Suppressor macrophage (primary cell): ENCODE data around the gene SMCO2.

Experiments
- DNase-seq, 4 experiments: peaks; one replicate each; pipeline ENCODE4 v3.0.0-alpha.2; 2020 to 2022

SMCO2 gene

GRCh38 chr12:27502021-27502435 lies 55.5 kb downstream of the SMCO2 start:
- no peak for DNase-seq

DNA sequence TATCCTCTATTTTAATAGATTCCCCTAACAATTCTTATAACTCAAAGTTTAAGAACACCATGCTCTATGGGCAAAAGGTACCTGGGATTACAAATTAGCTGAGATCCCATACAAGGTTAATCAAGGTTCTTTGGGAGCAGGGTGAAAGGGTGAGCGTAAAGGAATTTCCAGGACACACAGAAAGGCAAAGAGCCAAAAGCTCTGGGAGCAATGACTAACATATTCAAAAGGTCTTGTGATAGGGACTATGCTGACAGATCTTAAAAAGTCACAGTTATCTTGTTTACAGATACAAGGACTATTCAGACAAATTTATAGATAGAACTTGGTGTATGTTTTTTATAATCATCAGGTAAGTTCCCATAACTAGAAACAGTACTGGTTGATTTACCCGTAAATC lies 58.0 kb downstream of the SMCO2 start:
- no peak for DNase-seq

- DNase-seq: no peak
These were observed 58.6 kb downstream of the SMCO2 start for GRCh38 chr12:27505109-27505508.

- no peak for DNase-seq
These were observed 59.2 kb downstream of the SMCO2 start for GRCh38 chr12:27505761-27506160.

DNA sequence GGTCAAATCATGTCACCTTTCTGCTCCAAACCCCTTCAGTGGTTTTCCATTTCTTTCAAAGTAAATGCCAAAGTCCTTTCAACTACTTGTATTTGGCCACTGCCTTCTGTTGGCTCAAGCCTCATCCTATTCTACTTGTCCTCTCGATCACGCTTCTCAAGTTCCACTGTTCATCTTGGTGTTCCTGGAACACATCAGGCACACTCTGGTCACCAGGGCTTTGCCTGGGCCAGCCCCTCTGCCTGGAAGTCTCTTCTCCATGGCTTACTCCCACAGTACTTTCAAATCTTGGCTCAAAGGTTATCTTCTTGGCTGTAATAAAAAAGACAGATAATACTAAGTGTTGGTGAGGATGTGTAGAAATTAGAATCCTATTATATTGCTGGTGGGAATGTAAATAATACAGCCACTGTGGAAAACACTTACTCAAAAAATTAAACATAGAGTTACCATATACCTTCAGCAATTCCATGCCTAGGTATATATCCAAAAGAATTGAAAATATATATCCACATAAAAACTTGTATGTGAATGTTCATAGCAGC lies 60.2 kb downstream of the SMCO2 start:
- no peak for DNase-seq

GRCh38 chr12:27508736-27509431 lies 62.3 kb downstream of the SMCO2 start:
- no peak for DNase-seq

- DNase-seq: no peak
These were observed 64.6 kb downstream of the SMCO2 start for GRCh38 chr12:27511031-27511722.

DNA sequence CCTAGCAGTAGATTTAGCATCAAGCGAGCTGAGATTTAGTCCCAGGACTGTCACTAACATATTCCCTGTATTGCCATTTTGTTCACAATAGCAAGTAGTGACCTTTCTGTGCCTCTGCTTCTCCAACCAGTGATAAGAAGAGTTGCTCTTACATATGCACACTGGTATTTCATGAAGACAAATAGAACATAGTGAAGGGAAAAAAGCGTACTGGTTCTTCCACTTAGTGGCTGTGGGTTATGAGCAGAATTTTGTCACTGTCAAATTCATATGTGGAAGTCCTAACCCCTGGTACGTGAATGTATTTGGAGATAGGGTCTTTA lies 65.1 kb downstream of the SMCO2 start:
- DNase-seq: no peak

- no peak for DNase-seq
These were observed 66.8 kb downstream of the SMCO2 start for GRCh38 chr12:27513155-27513824.

DNA sequence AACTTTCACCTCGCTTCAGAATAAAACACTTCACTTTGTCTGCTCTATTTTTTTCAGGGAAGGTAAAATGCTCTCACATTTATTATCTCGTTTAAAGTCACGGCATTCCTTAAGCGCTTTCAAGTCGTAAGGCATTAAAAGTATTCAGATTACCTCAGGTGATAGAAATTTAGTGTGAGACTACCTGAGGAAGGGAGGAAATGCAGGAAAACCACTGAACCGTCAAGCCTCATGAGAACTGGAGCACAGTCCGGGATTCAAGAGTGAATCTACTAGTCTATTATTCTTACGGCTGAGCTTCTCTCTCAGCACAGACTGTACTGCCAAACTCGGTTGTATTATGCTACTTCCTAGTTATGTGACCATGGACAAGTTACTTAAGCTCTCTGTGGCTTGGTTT lies 69.1 kb downstream of the SMCO2 start:
- DNase-seq: no peak

DNA sequence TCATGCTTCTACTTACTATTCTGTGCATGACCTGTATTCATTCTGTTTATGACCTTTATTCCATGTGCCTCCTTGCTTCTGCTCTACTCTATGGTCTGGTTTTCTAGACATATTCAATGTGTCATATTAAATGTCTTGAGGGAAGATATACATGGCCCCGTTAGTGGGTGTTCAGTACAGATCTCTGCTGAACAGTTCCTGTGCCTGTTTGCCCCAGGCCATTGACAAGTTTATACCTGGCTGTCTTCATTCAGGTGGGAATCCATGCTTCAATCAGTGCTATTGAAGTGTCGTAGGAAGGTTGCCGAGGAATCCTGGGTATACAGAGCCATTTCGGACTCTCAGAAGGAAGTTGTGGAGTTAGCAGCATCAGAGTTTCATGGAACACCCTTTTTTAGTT lies 70.1 kb downstream of the SMCO2 start:
- no peak for DNase-seq

DNA sequence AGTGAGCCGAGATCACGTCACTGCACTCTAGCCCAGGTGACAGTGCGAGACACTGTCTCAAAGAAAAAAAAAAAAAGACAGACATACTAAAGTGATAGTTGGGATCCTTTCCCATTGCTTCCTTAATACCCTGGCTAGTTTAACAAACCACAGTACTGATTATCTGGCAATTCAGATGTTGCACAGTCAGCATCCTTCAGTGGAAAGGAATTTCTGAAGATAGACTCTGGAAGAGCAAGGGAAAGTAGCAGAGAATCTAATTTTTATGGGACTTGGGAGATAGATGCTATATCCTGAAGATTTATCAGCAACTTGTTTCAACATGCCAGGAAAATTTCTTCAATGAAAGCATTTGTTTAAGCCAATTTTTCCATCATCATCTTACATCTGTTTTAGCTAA lies 71.0 kb downstream of the SMCO2 start:
- no peak for DNase-seq

DNA sequence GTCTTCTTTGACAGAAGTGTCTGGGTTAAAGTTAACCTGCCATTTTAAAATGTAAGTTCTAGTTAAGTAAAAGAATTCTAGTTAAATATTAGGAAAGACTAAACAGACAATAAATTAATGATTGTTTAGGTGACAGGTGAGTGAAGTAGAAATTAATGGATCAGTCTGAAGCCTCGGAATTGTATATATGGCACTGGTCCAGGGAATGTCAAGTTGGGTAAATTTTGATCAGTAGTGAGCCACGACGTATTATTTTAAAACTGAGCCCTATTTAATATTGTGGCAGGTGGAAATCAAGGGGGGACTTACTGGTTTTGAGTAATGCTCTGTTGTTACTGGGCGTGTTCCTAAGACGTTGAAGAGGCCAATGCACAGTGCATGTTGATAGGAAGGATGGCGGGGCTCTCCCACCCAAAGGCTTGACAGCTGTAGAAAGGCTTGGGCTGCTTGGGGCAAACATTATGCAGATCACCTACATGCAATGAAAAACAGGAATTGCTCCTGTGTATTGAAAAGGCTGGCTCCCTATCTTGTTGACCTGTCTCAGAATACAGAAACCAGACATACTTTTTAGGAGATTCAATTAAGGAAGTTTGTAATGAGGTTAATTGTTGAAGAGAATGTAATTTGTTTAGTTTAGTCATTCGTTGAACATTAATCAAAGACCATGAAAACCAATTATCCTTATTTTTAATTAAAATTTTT lies 71.6 kb downstream of the SMCO2 start:
- no peak for DNase-seq

- DNase-seq: no peak
These were observed 74.5 kb downstream of the SMCO2 start for GRCh38 chr12:27521066-27521465.

DNA sequence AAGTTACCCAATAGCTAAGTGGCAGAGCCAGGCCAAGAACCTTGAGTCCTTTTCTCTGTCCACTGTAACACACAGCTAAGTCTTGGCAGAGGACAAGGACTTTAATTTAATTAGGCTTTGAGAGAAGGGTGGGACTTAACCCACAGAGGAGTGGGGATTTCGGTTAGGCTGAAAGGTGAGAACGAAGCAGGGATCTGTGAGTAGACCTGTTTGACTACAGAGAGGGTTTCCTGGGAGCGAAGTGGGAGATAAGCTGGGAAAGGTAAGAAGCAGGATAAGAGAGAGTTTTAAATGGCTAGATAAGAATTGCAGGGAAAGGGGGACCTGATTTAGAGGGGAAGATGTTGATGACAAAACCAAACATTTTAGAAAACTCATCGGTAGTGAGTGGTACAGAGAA lies 75.4 kb downstream of the SMCO2 start:
- DNase-seq: no peak

DNA sequence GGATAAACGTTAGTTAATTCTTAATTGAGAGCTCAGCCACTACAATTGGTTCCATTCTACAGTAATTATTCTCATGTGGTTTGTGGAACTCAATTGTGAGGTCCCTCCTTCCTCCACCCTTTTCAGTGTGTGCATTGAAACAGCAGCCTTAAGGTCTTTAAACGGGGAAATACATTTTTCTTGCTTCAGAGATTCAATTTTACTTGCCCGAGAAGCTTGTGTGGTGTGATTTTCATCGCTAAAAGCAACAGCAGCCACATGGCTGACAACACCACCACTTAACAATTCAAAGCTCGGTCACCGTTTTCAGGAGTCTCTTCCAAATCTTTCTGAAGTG lies 76.7 kb downstream of the SMCO2 start:
- peak in 3 of 4 experiments; percentile 6 to 30 (median 12) for DNase-seq

- DNase-seq: peak; percentile 95 to 99 (median 96)
These were observed 77.3 kb downstream of the SMCO2 start, which contains the start of gene PPFIBP1 for GRCh38 chr12:27523642-27524493. PPFIBP1 (plus strand) TSS chr12:27524206; CDS start chr12:27633397, 109,191 bp downstream.

DNA sequence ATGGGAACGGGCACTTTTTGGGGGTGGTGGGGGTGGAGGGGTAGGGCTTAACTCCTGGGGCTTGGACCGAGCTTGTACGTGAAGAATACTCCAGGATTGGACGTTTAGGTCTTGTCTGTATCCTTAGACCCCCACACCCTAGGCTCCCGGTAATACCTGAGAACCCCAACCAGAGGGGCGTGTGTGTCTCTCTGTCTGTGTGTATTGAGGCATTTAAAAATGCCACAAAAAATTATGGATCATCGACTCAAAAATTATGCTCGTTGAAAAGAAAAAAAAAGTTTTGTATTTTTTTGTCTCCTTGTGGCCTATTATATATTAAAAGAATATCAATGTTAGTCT lies 77.9 kb downstream of the SMCO2 start:
- DNase-seq: no peak

- peak; percentile 21 to 58 (median 50) for DNase-seq
These were observed 78.6 kb downstream of the SMCO2 start for GRCh38 chr12:27524839-27525753.

GRCh38 chr12:27527512-27527911 lies 81.0 kb downstream of the SMCO2 start:
- DNase-seq: no peak

DNA sequence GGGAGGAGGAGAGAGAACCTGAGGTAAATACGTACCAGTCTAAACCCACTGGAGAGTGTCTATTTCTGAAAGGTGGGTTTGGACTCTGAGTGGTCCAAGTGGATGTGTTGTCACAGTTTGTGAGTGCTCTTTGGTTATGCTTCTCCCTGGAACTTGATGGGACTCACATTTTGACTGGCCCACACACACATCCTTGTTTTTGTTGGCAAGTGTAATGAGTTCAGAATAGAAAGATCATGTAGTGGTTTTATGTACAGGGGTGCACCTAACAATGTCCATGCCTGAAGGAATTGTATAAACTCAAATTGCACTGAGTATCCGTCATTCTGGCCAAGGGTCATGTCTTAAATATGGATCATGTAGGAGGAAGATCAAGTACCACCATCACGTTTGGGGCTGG lies 82.3 kb downstream of the SMCO2 start:
- DNase-seq: no peak
